NT2/D1 (cell line): ENCODE data around the gene NCF2.

Experiments used
- SUZ12 ChIP-seq: IDR thresholded peaks from 2 replicates; pipeline ENCODE4 v1.6.1; 2011; ENCODE audit not compliant: insufficient read length, insufficient read depth; ENCODE audit errors: extremely low read depth
- YY1 ChIP-seq: IDR thresholded peaks from 2 replicates; pipeline ENCODE4 v1.6.1; 2011; ENCODE audit not compliant: insufficient read length, insufficient read depth
- ZNF274 ChIP-seq: IDR thresholded peaks from 2 replicates; pipeline ENCODE4 v1.6.1; 2011; ENCODE audit warnings: mild to moderate bottlenecking, low read depth, low read length

DNA sequence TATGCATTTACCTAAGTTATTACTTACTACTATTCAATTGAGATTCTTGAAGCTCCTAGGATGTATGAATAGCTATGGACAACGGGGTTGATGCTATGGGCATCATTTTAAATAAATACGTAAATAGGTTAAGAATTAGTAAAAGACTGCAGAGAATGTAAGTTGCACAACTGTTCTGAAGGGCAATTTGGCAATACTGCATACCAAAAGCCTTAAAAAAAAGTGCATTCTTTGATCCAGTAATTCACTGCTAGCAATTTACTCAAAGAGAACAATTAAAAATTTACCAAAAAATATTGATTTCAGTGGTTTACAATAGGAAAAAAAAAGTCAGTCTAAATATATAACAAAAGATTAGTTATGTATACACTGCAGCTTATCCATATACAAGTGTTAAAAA, 41.9 kb upstream of the NCF2 start:
- TF ChIP-seq YY1: no peak
- no peak for TF ChIP-seq SUZ12
- TF ChIP-seq ZNF274: no peak
